HCT116 (cell line): ENCODE measurements around the gene KAZN. TPM values are rescaled to one million over a fixed set of nuclear protein-coding genes. Genes with fewer than 3 reads are reported as not detected.

Experiments
- EGR1 ChIP-seq: IDR thresholded peaks from 2 replicates; pipeline ENCODE4 v1.6.1; 2012; ENCODE audit warnings: low read depth
- ELF1 ChIP-seq: IDR thresholded peaks from 2 replicates; pipeline ENCODE4 v1.6.1; 2012; ENCODE audit warnings: low read depth, borderline replicate concordance
- EZH2 ChIP-seq: fragments of 200-600 bp; sonication (generic); IDR thresholded peaks from 2 replicates; pipeline ENCODE4 v1.6.1; 2017; ENCODE audit warnings: antibody characterized with exemption, mixed run types
- EZH2phosphoT487 ChIP-seq: fragments of 200-600 bp; IDR thresholded peaks from 2 replicates; pipeline ENCODE4 v1.6.1; 2018; ENCODE audit warnings: antibody characterized with exemption, borderline replicate concordance
- FOSL1 ChIP-seq: IDR thresholded peaks from 2 replicates; pipeline ENCODE4 v1.6.1; 2012; ENCODE audit warnings: low read depth
- JUND ChIP-seq: IDR thresholded peaks from 2 replicates; pipeline ENCODE4 v1.6.1; 2012
- RAD21 ChIP-seq: IDR thresholded peaks from 2 replicates; pipeline ENCODE4 v1.6.1; 2012; ENCODE audit warnings: low read depth, mild to moderate bottlenecking
- SIN3A ChIP-seq: IDR thresholded peaks from 2 replicates; pipeline ENCODE4 v1.6.1; 2012; ENCODE audit warnings: low read depth
- SP1 ChIP-seq: IDR thresholded peaks from 2 replicates; pipeline ENCODE4 v1.6.1; 2012; ENCODE audit warnings: low read depth
- YY1 ChIP-seq: IDR thresholded peaks from 2 replicates; pipeline ENCODE4 v1.6.1; 2011; ENCODE audit warnings: low read length, low read depth, moderate library complexity, mild to moderate bottlenecking; ENCODE audit not compliant: insufficient replicate concordance; ENCODE audit errors: extremely low read depth
- ZBTB33 ChIP-seq: IDR thresholded peaks from 2 replicates; pipeline ENCODE4 v1.6.1; 2011; ENCODE audit warnings: mild to moderate bottlenecking, low read length, moderate library complexity; ENCODE audit not compliant: insufficient replicate concordance; ENCODE audit errors: extremely low read depth
- ZNF274 ChIP-seq: fragments of 200-500 bp; sonication (Bioruptor generic); IDR thresholded peaks from 2 replicates; pipeline ENCODE4 v1.6.1; 2014; ENCODE audit warnings: mild to moderate bottlenecking, low read depth, low read length, inconsistent platforms
- total RNA-seq: library from RNA; stranded (reverse); gene quantifications from one replicate; pipeline ENCODE4 v1.2.1, GENCODE V29; 2021; ENCODE audit not compliant: unreplicated experiment
- TF ChIP-seq, protein P1 (sequence below), 3 experiments: fragments of 200-600 bp in 1 of 3; sonication (generic) in 1 of 3; IDR thresholded peaks in 2 of 3; conservative IDR thresholded peaks in 1 of 3; 2 replicates each; pipeline ENCODE4 v1.5.1; 2012 to 2017; ENCODE audit warnings: low read depth in 2 of 3, low read length in 2 of 3, antibody characterized with exemption in 1 of 3, borderline replicate concordance in 1 of 3, control low read depth in 1 of 3, mild to moderate bottlenecking in 1 of 3, mixed read lengths in 1 of 3, mixed run types in 1 of 3, moderate library complexity in 1 of 3; ENCODE audit not compliant: insufficient read depth in 1 of 3

The KAZN gene
- total RNA-seq, 1 experiment from 2014 or later: 13.4 TPM

GRCh38 chr1:15047237-15047636, 448.8 kb downstream of the KAZN start (continued):
- TF ChIP-seq ZBTB33 (no peak), FOSL1 (no peak), RAD21 (no peak), EZH2 (no peak), ELF1 (no peak), ZNF274 (no peak), JUND (no peak), EGR1 (no peak), SP1 (no peak), YY1 (no peak), EZH2phosphoT487 (no peak), SIN3A (no peak)
- TF ChIP-seq, protein P1, sequence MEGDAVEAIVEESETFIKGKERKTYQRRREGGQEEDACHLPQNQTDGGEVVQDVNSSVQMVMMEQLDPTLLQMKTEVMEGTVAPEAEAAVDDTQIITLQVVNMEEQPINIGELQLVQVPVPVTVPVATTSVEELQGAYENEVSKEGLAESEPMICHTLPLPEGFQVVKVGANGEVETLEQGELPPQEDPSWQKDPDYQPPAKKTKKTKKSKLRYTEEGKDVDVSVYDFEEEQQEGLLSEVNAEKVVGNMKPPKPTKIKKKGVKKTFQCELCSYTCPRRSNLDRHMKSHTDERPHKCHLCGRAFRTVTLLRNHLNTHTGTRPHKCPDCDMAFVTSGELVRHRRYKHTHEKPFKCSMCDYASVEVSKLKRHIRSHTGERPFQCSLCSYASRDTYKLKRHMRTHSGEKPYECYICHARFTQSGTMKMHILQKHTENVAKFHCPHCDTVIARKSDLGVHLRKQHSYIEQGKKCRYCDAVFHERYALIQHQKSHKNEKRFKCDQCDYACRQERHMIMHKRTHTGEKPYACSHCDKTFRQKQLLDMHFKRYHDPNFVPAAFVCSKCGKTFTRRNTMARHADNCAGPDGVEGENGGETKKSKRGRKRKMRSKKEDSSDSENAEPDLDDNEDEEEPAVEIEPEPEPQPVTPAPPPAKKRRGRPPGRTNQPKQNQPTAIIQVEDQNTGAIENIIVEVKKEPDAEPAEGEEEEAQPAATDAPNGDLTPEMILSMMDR (IDR thresholded peaks at IDR 0.05 in 2 of 3, conservative IDR thresholded peaks at IDR 0.05 in 1 of 3; ENCODE audit: borderline replicate concordance in 1 of 3, insufficient read depth in 1 of 3, low read depth in 2 of 3, low read length in 2 of 3): no peak
